GM11168 (cell line): Measurements from ENCODE around the gene NR2F2.

Experiments used
- in situ Hi-C: fragments of 300-500 bp; cut with MboI; formaldehyde crosslinking; loops from one replicate; pipeline ENCODE4 v1.12.0; 2022; ENCODE audit warnings: low sequenced_read_pairs; ENCODE audit not compliant: unreplicated experiment

Gene NR2F2

DNA sequence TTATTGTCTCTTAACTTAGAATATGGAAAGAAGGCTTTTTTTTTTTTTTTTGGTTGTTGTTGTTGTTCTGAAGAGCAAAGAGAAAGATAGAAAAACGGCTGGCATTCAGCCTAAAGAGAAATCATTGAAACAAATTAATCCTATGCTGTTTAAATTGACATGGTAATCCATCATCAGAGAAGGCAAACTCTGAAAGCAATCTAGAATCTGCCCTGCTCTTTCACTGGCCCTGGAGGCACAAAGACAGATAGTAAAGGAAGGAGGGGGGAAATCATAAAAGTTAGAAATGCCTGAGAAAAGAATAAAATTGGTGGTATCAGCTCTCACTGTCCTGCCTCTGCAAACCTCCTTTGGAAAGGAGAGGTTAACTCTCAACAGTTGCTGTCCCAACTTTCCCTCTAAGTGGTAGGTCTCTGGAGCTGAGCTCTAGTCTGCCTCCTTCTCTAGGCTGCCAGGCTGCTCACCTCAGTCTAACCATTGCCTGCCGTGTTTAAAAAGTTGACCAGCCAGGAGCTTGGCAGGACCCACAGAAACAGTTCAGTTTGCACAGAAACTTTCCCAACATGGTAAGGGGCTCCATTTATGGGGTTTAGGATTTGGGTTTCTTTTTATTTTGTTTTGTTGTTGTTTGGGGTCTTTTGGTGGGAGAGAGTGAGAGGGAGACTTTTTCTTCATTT lies 13.4 kb upstream of the NR2F2 start:
- in situ Hi-C loops: no loop called here

DNA sequence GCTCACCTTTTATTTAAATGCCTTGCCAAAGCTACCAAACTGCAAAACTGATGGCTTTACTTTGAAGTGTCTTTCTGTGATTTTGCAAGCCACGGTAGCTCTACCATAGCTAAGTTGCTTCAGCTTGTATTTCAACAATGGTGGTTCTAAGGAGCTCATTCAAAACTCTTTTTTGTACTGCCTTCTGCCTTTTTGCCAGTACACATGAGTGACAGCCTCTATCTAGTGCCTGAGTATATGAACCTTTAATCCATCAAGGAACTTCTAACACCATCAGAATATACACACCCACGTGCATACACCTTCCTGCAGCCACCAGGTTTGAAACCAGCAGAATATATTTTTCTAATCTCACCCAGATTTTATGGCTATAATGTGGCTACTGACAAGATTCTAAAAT lies 10.4 kb upstream of the NR2F2 start:
- in situ Hi-C loops: no loop called here

DNA sequence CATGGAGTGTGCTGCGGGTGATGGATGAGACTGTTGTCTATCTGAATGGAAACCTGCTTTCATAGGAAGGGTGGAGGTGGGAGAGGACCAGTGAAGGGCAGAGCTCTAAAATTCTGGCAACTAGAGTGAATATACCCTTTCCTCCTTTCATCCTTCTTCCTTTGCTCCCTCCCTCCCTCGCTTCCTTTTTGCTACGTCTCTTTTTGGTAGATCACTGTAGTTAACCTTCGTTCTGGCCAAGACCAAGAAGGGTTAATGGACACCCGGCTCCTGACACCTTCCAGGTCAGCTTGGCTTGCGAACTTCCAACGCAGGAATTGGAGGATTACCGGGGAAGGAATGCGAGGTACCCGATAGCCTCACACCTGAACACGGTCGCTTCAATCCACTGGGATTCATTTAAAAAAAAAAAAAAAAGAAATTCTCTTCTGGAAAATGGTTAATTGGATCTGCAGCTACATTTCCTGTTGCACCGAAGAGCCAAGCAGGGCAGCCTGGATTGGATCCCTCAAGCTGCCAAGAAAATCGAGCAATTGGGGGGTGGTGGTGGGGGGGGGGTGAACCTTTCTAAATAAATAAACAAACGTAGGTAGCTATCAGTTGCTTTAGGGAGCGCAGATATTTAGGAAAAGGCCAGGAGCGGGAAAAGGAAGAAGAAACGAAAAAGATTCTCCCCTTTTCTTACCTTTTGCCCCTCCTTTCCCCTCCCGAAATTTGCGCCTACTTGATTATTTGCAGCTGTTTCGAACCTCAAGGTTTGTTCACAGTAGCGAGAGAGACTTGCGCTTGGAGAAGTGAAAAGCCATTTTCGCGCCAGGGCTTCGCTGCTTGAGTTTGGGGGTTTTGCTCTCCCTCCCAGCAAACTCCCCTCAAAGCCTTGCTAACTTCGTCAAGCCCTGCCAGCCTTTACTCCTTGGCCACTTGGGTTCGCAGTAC lies 9.5 kb upstream of the NR2F2 start:
- in situ Hi-C loops: no loop called here

DNA sequence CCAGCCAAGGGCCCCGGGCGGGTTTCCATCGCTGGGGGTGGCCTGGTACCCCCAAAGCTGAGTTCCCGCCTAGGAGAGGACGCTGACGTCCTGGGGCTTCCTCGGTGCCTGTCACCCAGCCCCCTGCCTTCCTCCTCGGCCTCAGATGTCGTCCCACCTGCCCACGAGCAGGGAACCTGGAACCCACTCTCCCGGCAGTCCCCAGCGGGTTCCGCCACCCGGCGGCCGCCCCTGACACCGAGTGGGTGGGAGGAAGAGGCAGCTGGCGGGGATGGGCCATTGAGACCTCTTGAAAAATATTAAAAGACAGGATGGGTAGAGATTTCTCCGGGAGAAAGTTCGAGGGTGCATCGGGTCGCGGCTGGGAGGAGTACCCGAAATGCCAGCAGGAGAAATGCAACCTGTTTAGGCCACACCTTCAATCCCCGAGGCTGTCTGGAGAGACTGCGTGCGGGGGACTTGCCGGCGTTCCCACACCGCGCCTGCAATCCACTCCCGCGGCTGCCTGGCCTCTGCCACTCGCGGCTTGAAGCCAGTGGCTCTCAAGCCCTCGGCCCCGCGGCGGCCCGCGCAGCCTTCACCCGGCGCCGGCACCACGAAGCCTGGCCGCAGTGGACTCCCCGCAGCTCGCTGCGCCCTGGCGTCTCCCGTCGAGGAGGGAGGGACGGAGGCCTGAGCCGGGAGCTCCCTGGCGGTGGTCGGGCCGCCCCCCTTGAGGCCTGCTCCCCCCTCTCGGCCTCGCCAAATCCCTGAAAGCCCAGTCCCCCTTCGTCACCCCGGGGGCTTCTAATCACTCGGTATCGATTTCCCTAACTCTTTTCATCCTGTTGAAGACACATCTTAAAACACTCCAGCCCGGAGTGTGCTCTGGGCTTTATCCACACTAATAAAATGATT lies 8.6 kb upstream of the NR2F2 start:
- in situ Hi-C loops: no loop called here

DNA sequence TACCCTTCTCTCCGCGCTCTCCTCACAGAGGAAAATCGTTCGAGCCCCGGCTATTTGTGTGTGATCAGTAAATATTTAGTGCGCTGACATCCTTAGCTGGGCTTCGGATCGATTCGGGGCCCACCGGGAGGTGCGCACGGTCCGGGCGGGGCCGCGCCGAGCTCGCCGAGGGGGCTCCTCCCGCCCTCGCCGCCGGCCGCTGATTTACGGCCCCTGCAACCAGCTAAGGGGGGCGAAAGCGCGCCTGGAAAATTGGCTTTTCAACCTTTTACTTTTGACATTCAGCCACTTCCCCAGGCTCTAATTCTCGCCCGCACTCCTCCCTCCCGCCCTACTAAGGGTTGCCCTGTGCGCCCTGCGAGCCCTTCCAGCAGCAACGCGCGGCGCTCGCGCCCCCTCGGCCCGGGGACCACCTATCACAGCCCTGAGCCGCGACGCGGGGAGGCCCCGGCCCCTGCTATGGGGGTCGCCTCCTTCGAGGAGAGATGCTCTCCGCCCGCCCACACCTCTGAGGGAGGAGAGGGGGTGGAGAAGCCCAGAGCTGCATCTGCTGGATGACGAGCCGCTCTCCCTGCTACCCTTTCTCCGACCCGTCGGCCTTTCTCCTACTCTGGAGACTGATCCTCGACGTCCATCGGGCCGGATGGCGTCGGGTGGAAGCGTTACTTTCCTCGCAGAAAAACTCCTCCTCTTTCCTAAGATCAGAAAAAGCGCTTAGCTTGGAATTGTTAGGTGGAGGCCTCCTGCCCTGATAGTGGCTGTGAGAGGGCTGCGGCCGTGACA lies 7.8 kb upstream of the NR2F2 start:
- in situ Hi-C loops: no loop called here

DNA sequence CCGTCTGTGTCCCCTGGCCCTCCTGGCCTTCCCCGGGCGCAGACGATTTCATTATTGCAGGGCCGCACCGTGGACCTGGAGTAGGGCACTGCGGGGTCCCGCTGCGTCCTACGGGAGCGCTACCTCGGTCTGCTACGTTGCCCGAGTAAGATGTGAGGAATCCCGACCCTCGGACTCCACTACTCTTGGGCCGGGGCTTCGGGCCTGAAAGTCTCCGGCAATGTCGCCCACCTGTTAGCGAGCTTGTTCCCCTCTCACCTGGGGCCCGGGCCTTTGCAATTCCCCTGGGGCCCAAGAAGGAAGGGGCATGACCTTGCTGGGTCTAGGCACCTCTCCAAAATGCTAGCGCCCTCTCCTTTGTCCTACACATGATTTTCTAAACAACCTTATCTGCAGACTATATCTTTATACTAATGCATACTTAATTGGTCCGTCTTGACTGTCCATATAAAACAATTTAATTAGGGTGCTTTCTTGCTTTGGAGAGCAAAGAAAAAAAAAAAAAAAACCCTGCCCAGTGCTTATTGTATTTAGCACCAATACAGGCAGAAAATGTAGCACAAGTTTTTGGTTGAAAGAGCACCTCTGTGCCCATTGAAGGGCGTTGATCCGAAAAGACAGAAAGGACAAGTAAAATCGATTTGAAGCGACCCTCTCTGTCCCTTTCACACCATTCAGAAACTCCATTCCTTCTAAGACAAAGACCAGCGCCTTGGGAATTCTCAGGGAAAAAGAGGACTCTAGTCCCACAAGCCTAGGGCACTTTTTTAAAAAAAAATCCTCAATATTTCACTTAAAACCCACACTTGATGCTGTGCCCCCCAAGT lies 7.0 kb upstream of the NR2F2 start:
- in situ Hi-C loops: no loop called here

DNA sequence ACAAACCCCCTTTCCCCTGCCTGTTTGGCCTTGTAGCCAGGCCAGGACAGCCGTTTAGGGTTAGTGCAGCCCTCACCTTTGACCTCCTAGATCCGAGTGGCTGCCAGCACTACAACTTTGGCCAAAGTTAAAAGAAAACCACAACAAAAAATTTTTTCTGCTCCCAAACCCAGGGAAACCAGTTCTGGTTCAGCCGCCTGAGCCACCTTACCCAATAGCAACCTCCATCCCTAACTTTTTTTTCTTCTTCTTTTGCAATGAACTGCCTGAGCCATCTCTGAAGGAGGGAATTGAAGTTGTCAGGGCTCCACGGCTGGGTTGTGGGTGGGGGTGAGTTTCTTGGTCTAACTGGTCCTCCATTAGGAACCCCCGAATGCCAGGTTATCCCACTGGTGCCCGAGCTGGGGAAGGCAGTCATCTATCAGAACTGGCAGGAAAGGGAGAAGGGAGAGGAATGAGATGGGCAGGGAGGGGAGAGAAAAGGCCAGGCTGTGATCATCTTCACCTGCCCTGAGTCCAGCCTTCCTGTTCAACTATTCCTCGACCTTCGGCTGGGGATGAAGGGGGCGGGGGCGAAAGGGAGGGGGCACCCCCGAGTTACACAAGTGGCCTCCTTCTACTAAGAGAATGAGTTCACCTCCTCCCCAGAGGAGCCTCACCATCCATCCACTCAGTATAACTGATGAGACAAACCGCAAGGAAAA lies 6.2 kb upstream of the NR2F2 start:
- in situ Hi-C loops: no loop called here

DNA sequence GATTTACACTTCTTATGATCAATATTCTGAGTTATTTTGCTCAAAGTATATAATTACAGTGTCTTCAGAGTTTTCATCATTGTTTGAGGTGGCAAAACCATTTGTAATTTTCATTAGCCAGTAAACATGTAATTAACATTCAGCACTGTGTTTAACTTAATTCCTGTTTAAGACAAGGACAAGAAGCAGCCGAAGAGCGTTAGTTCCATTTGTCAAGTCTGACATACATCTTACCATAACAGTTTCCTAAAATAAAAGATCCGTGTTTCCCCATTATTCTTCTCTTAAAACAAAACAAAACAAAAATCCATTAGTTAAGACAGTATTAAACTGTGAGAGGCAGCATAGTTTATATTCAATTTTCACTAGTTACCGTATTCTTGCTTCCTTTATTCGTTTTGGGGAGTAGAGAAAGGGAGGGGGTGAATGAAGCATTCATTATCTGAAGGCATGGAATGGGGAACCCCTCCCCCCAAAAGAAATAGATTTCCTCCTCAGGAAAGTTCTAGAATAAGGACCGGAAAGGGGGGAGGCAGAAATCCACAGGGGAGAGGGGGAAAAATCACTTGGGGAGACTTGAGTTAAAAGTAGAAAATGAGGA lies 5.5 kb upstream of the NR2F2 start:
- in situ Hi-C loops: no loop called here

DNA sequence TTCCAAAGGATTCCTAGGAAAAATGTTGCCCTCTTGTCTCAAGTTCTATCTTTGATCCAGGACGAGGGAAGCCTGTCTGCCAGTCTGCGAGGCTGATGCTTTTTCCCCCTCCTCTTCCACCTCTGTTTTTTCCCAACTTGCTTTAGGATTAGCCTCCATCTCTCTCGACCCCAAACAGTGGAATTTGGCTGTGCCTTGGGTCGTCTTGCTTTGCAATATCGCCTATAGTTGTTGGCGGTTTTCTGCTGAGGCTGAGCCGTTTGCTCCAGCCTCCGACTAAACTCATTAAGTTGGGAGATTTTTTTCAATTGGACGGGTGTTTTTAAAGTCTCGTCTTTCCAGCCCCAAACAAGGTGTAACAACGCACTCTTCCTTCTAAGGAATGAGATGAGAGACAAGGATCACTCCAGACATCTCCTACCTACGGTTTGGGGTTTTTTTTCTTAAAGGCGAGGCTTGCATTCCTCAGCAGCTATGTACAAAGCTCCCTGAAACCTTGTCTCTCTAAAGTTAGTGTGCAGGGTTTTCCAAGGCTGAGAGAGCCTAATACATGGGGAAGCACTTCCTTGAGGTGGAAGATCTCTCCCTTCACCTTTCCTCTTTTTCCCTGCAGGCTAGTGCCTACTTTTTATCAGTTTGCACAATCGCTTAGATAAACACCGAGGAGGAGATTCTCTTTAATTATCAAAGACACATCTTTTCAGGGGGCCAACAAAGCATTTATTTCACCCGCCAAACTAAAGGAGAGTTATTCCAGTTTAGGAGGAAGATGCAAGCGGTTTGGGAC lies 4.8 kb upstream of the NR2F2 start:
- in situ Hi-C loops: no loop called here

DNA sequence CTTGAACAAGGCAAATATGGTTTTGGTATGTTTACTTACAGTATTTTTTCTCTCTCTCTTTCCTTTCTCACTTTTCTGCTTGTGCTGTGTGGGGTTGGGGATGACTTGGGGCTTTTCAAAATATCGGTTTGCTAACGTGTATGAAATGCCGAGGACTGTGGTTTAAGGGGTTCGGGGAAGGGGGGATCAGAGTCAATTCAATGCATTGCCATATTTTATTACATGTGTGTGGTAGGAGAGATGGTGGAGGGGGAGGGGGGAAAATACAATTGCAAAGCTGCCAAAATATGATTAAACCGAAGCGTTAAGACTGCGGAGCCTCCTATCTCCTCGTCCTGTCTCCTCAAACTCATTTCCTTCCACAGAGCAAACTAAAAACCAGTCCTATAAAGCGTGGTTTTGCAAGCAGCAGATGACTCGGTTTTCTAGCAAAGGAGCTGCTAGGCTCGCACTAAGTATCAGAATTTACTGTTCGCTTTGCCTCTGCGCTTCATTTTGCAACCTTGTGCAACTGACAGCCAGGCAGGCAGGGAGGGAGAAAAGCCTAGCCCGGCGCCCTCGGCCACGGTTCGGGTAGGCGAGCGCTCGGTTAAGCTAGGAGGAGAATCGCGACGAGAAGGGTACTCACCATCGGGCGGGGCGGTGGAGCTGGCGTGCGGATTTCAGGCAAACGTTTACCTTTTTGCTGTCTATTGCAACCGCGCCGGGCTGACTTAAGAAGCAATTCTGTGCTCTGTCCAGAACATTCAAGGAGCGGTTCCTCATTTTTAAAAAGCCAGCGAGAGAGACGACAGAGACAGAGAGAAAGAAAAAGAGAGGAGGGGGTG lies 4.0 kb upstream of the NR2F2 start:
- in situ Hi-C loops: no loop called here

DNA sequence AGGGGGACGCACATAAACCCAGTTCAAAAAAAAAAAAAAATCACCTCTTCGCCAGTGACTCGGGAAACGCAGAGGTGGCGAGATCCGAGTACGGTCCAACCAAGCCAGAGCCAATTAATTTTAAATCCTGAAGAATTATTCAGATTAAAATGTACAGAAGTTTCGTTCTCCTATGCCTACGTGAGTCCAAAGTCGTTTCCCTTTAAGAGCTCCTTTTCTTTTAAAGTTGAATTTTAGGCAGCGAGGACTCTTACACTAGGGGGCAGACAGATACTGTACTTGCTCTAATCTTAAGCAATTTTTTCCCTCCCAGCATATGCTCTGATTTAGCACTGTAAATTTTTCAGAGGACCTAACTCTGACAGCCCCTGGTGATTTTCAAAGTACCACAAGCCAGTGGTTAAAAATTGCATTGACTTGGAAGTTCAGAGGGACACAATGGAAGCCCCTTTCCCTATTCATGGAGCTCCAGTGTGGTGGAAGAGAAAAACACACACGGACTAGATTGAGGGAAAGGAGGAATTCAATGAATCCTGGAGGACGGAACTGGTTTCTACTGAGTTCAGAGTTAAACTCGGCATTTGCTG lies 3.3 kb upstream of the NR2F2 start:
- in situ Hi-C loops: no loop called here

DNA sequence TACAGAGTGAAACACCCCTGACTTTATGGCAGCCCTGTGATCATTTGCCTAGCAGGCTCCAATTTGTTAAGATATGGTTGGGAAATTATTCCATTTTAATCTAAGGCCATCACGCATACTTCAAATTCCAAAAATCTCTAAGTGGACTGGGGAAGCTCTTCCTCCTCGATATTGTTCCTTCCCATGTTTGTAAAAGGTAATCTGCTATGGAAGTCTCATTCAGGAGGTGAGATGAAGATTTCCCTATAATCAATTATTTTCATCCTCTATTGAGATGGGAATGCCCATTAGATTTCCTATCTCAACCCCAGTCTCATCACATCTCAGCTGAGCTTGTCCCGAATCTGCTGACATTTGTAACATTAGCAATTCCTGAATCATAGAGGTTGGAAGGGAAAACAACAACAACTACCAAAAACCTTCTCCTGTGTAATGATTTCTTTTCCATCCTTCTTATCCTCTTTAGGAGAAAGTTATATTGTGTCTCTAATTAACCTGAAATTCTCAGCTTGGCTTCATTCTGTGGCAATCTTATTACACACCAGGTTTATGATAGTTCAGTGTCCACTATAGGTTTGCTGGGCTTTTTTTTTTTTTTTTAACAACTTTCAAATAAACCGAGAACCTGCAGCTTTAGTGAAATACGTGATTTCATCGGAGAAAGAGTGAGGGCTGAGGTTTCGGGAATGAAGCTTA lies 2.2 kb upstream of the NR2F2 start:
- in situ Hi-C loops: no loop called here

DNA sequence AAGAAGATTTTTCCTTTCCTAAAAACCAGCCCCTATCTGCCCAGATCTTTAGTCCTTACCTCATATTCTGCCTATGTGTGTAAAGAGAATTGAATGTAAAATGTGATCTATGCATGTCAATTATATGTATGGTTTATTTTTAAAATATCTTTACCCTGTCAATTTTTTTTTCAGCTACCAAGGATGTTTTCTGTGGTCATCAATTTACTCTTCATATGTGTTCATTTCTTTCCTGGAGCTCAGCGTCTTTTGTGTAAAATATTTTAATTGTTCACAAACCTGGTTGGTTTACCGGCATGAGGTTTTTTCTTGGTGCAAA lies 1.7 kb upstream of the NR2F2 start:
- in situ Hi-C loops: no loop called here

DNA sequence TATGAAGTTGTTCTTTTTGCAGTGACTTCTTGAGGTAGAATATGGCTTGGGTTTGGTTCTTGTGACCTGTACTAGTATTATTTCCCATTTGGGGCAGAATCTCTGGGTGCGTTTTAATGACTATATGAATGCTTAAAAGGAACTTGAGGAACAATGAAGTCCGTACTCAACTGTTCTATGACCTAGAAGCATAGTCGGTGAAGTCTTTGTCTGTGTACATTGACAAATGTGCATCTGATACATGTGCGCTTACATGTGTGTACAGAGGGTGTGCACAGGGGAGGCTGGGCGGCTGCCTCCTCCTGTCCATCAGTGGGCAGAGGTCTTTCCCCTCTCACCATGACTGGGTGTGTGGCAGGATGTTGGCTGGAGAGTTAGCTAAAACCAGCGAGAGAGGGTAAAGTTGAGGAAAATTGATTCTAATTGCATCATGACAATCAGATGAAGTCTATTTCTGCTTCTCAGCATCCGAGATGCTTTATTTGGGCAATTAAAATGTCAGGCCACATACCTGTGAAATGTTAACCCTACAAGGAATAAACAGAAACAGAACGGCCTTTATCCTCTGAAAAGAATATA lies 1.0 kb upstream of the NR2F2 start:
- in situ Hi-C loops: no loop called here

DNA sequence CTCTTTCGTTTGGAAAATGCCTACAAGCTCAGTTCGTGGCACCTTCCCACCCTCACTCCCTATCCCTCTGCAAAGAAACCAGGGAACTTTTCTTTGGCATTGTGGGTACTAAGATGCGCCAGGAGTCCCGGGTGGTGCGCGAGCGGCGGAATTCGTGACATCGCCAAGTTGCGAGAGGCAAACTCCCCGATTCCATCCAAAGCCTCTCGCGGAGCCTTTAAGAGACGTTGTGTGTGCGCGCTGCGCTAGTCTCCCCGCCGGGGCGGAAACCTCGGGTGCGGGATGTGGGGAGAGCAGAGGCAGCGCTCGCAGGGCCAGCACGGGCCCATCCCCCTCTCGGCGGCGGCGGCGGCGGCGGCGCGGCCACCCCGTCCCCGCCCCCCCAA lies 443 bp upstream of the NR2F2 start:
- in situ Hi-C loops: no loop called here
